HEK293 (cell line): ENCODE results near the gene CNST.

Experiments used
- CTCF ChIA-PET: fragments of 350-600 bp; formaldehyde crosslinking; extraction: SDS; loops from one replicate; lab custom pipeline; 2021; ENCODE audit warnings: antibody characterized with exemption; lab: Yijun Ruan, JAX
- POLR2A ChIA-PET: fragments of 300-600 bp; formaldehyde crosslinking; extraction: SDS; loops from one replicate; lab custom pipeline; 2020; ENCODE audit warnings: antibody characterized with exemption, inconsistent platforms; lab: Yijun Ruan, JAX
- H3K27ac ChIP-seq: fragments of 200-500 bp; sonication (Bioruptor generic); 2 replicates; pipeline ENCODE4 v1.5.1; 2014; ENCODE audit warnings: low read depth, low read length, control low read depth, inconsistent platforms; ENCODE audit errors: extremely low read depth
- H3K36me3 ChIP-seq, 2 experiments: fragments of 200-500 bp in 1 of 2; sonication (Bioruptor generic) in 1 of 2; 1 replicate in 1 of 2; 2 replicates in 1 of 2; pipeline ENCODE4 v1.5.1; 2014 to 2017; ENCODE audit warnings: inconsistent platforms in 2 of 2, low read length in 2 of 2; ENCODE audit not compliant: control insufficient read depth in 2 of 2, insufficient read depth in 1 of 2
- H3K4me1 ChIP-seq: fragments of 200-500 bp; sonication (Bioruptor generic); 2 replicates; pipeline ENCODE4 v1.5.1; 2014; ENCODE audit warnings: mild to moderate bottlenecking, low read length, inconsistent platforms; ENCODE audit not compliant: control insufficient read depth, insufficient read depth
- H3K4me3 ChIP-seq: 2 replicates; pipeline ENCODE4 v1.5.1; 2011; ENCODE audit warnings: low read depth, mild to moderate bottlenecking, control low read depth, low read length, moderate library complexity
- H3K9me3 ChIP-seq: fragments of 200-500 bp; sonication (Bioruptor generic); 2 replicates; pipeline ENCODE4 v1.5.1; 2014; ENCODE audit warnings: low read depth, low read length, inconsistent platforms; ENCODE audit not compliant: control insufficient read depth, insufficient read depth
- GLIS1 ChIP-seq: fragments of 450-650 bp; formaldehyde crosslinking; IDR thresholded peaks from 2 replicates; pipeline ENCODE4 v1.5.1; 2016; ENCODE audit warnings: missing biosample characterization, missing genetic modification characterization
- SALL2 ChIP-seq: fragments of 450-650 bp; formaldehyde crosslinking; IDR thresholded peaks from 2 replicates; pipeline ENCODE4 v1.5.0; 2017; ENCODE audit warnings: missing biosample characterization, mild to moderate bottlenecking, missing genetic modification characterization, borderline replicate concordance
- SP3 ChIP-seq: fragments of 450-650 bp; formaldehyde crosslinking; IDR thresholded peaks from 2 replicates; pipeline ENCODE4 v1.5.1; 2016; ENCODE audit warnings: missing biosample characterization, missing genetic modification characterization
- WT1 ChIP-seq: fragments of 450-650 bp; formaldehyde crosslinking; IDR thresholded peaks from 2 replicates; pipeline ENCODE4 v1.5.1; 2016; ENCODE audit warnings: missing biosample characterization, missing genetic modification characterization
- ZFP3 ChIP-seq: fragments of 450-650 bp; formaldehyde crosslinking; IDR thresholded peaks from 2 replicates; pipeline ENCODE4 v1.5.1; 2016; ENCODE audit warnings: low read depth, missing biosample characterization, missing genetic modification characterization
- ZNF324 ChIP-seq: fragments of 450-650 bp; formaldehyde crosslinking; IDR thresholded peaks from 2 replicates; pipeline ENCODE4 v1.5.1; 2016; ENCODE audit warnings: missing biosample characterization, missing genetic modification characterization
- ZNF404 ChIP-seq: fragments of 450-650 bp; formaldehyde crosslinking; IDR thresholded peaks from 2 replicates; pipeline ENCODE4 v1.5.1; 2017; ENCODE audit warnings: missing biosample characterization, missing genetic modification characterization
- ZNF785 ChIP-seq: fragments of 450-650 bp; formaldehyde crosslinking; IDR thresholded peaks from 2 replicates; pipeline ENCODE4 v1.5.1; 2016; ENCODE audit warnings: missing biosample characterization, missing genetic modification characterization
- ZSCAN23 ChIP-seq: fragments of 450-650 bp; formaldehyde crosslinking; IDR thresholded peaks from 2 replicates; pipeline ENCODE4 v1.5.1; 2016; ENCODE audit warnings: missing biosample characterization, missing genetic modification characterization
- TF ChIP-seq, protein P1 (sequence below): fragments of 450-650 bp; formaldehyde crosslinking; IDR thresholded peaks from 2 replicates; pipeline ENCODE4 v1.5.1; 2016; ENCODE audit warnings: missing biosample characterization, missing genetic modification characterization
- TF ChIP-seq, protein P2 (sequence below): fragments of 450-650 bp; formaldehyde crosslinking; IDR thresholded peaks from 2 replicates; pipeline ENCODE4 v1.5.1; 2017; ENCODE audit warnings: missing biosample characterization, missing genetic modification characterization
- TF ChIP-seq, protein P3 (sequence below): fragments of 450-650 bp; formaldehyde crosslinking; IDR thresholded peaks from 2 replicates; pipeline ENCODE4 v1.5.1; 2016; ENCODE audit warnings: missing biosample characterization, missing genetic modification characterization
- TF ChIP-seq, protein P4 (sequence below): fragments of 450-650 bp; formaldehyde crosslinking; IDR thresholded peaks from 2 replicates; pipeline ENCODE4 v1.5.1; 2016; ENCODE audit warnings: missing biosample characterization, missing genetic modification characterization, borderline replicate concordance
- TF ChIP-seq, protein P5 (sequence below): fragments of 450-650 bp; formaldehyde crosslinking; IDR thresholded peaks from 2 replicates; pipeline ENCODE4 v1.5.1; 2017; ENCODE audit warnings: missing biosample characterization, missing genetic modification characterization
- TF ChIP-seq, protein P6 (sequence below): fragments of 450-650 bp; formaldehyde crosslinking; IDR thresholded peaks from 2 replicates; pipeline ENCODE4 v1.5.1; 2016; ENCODE audit warnings: missing biosample characterization, missing genetic modification characterization
- TF ChIP-seq, protein P7 (sequence below): fragments of 450-650 bp; formaldehyde crosslinking; IDR thresholded peaks from 2 replicates; pipeline ENCODE4 v1.5.1; 2017; ENCODE audit warnings: missing biosample characterization, mild to moderate bottlenecking, missing genetic modification characterization, moderate library complexity

The CNST gene

DNA sequence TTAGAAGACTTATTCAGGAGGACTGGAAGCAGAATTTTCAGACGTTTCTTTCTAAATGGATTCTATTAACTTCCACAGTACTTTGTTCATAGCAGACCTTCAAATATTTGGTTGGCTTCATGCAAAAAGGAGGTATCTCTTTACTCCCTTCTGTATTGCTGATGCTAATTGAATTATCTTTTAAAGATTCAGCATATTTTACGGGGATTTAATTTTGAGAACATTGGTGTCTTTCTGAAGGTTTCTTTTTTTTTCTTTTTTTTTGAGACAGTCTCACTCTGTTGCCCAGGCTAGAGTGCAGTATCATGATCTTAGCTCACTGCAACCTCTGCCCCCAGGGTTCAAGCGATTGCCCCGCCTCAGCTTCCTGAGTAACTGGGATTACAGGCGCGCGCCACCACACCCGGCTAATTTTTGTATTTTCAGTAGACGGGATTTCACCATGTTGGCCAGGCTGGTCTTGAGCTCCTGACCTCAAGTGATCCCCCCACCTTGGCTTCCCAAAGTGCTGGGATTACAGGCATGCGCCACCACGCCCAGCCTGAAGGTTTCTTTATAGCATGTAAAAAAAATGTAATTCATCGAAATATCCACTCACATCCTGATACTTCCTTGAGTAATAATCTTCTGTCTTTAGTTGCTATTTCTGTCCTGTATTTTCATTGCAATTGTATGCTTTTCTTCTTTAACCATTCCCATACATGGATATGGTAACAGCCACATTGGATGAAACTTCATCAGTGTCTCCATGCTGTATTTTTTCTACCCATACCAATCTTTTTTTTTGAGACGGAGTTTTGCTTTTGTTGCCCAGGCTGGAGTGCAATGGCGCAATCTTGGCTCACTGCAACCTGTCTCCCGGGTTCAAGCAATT, 14.5 kb downstream of the CNST start (continued):
- TF ChIP-seq GLIS1, result no peak
- TF ChIP-seq, protein P1, sequence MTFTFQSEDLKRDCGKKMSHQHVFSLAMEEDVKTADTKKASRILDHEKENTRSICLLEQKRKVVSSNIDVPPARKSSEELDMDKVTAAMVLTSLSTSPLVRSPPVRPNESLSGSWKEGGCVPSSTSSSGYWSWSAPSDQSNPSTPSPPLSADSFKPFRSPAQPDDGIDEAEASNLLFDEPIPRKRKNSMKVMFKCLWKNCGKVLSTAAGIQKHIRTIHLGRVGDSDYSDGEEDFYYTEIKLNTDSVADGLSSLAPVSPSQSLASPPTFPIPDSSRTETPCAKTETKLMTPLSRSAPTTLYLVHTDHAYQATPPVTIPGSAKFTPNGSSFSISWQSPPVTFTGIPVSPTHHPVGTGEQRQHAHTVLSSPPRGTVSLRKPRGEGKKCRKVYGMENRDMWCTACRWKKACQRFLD (tag by site-specific recombination), result no peak
- TF ChIP-seq, all 188 proteins: peak for 0

DNA sequence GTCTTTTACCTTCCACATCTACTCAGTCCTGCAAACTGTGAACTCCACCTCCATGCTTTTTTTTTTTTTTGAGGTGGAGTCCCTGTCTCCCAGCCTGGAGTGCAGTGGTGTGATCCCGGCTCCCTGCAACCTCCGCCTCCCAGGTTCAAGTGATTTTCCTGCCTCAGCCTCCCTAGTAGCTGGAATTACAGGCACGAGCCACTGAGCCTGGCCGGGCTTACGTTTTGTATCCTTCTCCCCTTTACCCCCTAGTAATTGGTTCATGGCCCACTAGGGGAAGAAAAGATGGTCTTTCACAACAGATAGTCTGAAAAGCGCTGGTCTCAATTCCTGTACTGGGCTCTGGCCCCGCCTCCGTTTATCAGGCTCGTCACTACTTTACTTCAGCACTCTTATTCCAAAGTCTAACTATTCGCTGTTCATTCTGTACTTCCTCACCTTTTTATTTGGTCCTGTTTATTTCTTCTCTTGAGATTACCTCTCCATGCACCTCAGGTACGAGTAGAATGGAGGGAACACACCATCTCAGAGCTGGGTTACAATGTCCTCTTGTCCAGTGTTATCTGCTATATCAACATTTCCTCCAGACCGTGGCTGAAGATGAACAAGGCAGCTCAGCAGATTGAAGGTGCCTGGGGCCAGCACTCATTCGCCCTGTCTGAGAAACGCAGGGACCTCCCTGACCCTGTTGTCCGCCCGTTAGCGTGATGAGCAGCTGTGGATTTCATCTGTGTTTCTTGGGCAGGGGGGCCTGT, 16.2 kb downstream of the CNST start:
- ChIA-PET CTCF (no interaction called here), POLR2A (no interaction called here)

More for the DNA sequence above, 16.2 kb downstream of the CNST start:
- Histone ChIP-seq H3K9me3 (no peaks in the 10 kb centered on the region), H3K27ac (no peak overlapping the region), H3K36me3 (no peaks in the 10 kb centered on the region), H3K4me1 (no peaks in the 10 kb centered on the region), H3K4me3 (no peak overlapping the region)
- no peak for TF ChIP-seq ZNF404
- no peak for TF ChIP-seq ZNF324 (tag by site-specific recombination)
- no peak for TF ChIP-seq SALL2 (tag by site-specific recombination)
- TF ChIP-seq, protein P2, sequence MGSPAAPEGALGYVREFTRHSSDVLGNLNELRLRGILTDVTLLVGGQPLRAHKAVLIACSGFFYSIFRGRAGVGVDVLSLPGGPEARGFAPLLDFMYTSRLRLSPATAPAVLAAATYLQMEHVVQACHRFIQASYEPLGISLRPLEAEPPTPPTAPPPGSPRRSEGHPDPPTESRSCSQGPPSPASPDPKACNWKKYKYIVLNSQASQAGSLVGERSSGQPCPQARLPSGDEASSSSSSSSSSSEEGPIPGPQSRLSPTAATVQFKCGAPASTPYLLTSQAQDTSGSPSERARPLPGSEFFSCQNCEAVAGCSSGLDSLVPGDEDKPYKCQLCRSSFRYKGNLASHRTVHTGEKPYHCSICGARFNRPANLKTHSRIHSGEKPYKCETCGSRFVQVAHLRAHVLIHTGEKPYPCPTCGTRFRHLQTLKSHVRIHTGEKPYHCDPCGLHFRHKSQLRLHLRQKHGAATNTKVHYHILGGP (tag by site-specific recombination), result no peak
- TF ChIP-seq, protein P3, sequence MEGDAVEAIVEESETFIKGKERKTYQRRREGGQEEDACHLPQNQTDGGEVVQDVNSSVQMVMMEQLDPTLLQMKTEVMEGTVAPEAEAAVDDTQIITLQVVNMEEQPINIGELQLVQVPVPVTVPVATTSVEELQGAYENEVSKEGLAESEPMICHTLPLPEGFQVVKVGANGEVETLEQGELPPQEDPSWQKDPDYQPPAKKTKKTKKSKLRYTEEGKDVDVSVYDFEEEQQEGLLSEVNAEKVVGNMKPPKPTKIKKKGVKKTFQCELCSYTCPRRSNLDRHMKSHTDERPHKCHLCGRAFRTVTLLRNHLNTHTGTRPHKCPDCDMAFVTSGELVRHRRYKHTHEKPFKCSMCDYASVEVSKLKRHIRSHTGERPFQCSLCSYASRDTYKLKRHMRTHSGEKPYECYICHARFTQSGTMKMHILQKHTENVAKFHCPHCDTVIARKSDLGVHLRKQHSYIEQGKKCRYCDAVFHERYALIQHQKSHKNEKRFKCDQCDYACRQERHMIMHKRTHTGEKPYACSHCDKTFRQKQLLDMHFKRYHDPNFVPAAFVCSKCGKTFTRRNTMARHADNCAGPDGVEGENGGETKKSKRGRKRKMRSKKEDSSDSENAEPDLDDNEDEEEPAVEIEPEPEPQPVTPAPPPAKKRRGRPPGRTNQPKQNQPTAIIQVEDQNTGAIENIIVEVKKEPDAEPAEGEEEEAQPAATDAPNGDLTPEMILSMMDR, result no peak
- TF ChIP-seq, protein P4, sequence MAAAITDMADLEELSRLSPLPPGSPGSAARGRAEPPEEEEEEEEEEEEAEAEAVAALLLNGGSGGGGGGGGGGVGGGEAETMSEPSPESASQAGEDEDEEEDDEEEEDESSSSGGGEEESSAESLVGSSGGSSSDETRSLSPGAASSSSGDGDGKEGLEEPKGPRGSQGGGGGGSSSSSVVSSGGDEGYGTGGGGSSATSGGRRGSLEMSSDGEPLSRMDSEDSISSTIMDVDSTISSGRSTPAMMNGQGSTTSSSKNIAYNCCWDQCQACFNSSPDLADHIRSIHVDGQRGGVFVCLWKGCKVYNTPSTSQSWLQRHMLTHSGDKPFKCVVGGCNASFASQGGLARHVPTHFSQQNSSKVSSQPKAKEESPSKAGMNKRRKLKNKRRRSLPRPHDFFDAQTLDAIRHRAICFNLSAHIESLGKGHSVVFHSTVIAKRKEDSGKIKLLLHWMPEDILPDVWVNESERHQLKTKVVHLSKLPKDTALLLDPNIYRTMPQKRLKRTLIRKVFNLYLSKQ (tag by site-specific recombination), result no peak
- no peak for TF ChIP-seq WT1 (tag by site-specific recombination)
- no peak for TF ChIP-seq ZNF785 (tag by site-specific recombination)
- TF ChIP-seq ZFP3 (tag by site-specific recombination), result no peak
- TF ChIP-seq, protein P5, sequence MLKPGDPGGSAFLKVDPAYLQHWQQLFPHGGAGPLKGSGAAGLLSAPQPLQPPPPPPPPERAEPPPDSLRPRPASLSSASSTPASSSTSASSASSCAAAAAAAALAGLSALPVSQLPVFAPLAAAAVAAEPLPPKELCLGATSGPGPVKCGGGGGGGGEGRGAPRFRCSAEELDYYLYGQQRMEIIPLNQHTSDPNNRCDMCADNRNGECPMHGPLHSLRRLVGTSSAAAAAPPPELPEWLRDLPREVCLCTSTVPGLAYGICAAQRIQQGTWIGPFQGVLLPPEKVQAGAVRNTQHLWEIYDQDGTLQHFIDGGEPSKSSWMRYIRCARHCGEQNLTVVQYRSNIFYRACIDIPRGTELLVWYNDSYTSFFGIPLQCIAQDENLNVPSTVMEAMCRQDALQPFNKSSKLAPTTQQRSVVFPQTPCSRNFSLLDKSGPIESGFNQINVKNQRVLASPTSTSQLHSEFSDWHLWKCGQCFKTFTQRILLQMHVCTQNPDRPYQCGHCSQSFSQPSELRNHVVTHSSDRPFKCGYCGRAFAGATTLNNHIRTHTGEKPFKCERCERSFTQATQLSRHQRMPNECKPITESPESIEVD (tag by site-specific recombination), result no peak
- TF ChIP-seq, protein P6, sequence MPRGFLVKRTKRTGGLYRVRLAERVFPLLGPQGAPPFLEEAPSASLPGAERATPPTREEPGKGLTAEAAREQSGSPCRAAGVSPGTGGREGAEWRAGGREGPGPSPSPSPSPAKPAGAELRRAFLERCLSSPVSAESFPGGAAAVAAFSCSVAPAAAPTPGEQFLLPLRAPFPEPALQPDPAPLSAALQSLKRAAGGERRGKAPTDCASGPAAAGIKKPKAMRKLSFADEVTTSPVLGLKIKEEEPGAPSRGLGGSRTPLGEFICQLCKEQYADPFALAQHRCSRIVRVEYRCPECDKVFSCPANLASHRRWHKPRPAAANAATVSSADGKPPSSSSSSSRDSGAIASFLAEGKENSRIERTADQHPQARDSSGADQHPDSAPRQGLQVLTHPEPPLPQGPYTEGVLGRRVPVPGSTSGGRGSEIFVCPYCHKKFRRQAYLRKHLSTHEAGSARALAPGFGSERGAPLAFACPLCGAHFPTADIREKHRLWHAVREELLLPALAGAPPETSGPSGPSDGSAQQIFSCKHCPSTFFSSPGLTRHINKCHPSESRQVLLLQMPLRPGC, result no peak
- TF ChIP-seq ZSCAN23, result no peak
- TF ChIP-seq SP3 (tag by site-specific recombination), result no peak
- TF ChIP-seq, protein P7, sequence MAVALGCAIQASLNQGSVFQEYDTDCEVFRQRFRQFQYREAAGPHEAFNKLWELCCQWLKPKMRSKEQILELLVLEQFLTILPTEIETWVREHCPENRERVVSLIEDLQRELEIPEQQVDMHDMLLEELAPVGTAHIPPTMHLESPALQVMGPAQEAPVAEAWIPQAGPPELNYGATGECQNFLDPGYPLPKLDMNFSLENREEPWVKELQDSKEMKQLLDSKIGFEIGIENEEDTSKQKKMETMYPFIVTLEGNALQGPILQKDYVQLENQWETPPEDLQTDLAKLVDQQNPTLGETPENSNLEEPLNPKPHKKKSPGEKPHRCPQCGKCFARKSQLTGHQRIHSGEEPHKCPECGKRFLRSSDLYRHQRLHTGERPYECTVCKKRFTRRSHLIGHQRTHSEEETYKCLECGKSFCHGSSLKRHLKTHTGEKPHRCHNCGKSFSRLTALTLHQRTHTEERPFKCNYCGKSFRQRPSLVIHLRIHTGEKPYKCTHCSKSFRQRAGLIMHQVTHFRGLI (tag by site-specific recombination), result no peak
